ENCODE results near the gene ELK3.

DNA sequence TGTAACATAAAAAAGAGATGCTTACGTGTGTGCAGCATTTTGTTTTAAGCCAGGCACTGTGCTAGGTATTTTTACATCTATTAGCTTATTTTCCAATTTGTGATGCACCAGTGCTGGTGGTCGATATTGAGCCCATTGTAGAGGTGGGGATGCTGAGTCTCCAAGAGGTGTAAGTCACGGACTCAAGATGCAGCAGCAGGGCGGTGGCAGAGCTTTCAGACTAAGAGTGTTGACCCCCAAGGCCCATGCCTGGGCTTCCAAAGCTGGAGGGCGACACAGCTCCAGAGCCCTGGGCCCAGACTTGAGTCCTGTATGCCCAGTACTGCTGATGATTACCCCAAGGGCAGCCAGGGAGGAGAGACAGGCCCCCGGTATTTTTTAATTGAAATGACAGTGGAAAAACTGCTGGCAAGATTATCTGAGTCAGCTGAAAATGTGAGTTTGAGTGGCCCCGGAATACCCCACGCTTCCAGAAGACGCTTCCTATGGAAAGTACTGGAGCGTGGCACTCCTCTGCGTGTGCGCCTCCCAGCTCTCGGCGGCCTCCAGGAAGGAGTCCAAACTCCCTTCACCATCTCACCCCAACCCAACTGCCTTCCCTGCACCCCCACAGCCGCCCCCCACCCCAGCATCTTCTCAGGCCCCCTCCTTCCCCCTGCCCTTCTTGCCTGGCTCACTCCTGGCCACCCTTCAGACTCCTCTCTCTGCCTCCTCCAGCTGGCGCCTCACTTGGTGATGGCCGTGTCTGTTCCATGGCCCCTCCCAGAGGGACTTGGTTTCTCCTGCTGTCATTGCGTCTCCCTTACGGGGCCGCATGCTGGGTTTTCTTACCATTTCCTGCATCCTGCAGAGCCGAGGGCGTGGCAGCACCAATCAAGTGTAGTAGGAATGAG lies 40.7 kb downstream of the ELK3 start:
- TF ChIP-seq, protein P1, sequence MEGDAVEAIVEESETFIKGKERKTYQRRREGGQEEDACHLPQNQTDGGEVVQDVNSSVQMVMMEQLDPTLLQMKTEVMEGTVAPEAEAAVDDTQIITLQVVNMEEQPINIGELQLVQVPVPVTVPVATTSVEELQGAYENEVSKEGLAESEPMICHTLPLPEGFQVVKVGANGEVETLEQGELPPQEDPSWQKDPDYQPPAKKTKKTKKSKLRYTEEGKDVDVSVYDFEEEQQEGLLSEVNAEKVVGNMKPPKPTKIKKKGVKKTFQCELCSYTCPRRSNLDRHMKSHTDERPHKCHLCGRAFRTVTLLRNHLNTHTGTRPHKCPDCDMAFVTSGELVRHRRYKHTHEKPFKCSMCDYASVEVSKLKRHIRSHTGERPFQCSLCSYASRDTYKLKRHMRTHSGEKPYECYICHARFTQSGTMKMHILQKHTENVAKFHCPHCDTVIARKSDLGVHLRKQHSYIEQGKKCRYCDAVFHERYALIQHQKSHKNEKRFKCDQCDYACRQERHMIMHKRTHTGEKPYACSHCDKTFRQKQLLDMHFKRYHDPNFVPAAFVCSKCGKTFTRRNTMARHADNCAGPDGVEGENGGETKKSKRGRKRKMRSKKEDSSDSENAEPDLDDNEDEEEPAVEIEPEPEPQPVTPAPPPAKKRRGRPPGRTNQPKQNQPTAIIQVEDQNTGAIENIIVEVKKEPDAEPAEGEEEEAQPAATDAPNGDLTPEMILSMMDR (IDR thresholded peaks at IDR 0.05): no peak
- TF ChIP-seq POLR2A (IDR thresholded peaks at IDR 0.05) (no peak), POLR2AphosphoS5 (IDR thresholded peaks at IDR 0.05) (no peak)
